Stimulated activated naive CD4-positive, alpha-beta T cell (primary cell): ENCODE data around the gene INTS6L.
"Not testable (repeated sequence)": the region's sequence is repeated elsewhere in the genome, so short reads cannot be mapped to it uniquely, and the experiment has no call there.

Experiments used
- DNase-seq, 6 experiments: peaks; one replicate each; lab custom pipeline; 2025; lab: John Stamatoyannopoulos, UW

Gene INTS6L

DNA sequence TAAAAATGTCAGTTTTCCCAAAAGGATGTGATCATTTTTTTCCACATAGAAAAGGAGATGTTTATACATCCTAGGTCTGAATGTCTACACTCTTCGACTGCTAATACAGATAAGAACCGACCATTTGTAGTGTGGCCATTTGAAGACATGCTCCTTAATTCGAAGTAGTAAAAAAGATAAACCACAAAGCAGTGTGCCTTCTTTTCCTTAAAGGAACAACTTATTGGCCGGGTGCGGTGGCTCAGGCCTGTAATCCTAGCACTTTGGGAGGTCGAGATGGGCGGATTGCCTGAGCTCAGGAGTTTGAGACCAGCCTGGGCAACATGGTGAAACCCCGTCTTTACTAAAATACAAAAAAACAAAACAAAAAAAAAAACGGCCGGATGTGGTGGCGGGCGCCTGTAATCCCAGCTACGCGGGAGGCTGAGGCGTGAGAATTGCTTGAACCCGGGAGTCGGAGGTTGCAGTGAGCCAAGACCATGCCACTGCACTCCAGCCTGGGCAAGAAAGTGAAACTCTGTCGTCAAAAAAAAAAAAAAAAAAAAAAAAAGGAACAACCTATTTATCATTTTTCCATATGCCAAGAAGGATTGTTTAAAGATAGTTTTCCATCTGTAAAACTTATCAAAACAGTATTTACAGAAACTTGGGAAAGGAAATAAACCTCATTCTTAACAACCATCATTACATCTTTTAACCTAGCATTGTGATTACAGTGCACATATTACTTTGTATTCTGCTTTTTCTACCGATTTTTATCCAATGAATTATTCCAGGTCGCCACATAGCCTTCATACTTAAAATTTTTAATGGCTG lies 2.6 kb downstream of the INTS6L start:
- DNase-seq: no peak

DNA sequence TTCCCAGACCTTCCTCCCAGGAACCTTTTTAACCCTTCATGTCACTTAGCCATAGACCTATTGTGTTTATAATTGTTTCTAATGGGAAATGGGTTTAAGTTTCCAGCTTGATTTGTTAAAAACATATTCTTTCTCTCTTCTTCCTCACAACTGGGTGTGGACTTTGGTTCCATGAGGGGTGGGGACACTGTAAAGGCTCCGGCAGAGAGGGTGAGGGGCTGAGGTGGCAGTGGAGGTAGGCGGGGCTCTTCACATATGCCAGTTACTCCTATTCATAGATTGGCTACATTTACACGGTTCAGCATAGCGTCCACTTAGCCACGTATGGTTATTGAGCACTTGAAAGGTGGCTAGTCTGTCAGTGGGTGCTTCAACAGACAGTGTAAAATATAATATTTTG lies 7.8 kb downstream of the INTS6L start:
- no peak for DNase-seq

DNA sequence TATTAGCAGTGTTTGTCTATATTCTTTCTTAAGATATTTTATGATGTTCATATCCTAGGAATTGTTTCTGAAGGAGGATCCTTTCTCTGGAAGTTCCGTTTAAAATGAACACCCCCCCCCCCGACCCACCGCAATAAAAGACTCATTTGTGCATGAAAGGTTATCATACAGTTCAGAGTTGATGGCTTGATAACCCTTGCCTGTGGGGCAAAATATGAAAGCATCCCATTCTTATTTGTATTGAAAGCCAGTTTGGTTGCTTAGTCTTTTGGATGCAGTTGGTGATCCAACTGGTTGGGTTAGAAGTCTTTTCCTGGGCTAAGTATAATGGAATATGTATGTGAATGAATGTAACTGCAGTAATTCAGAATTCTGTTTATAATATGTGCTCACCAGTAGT lies 8.3 kb downstream of the INTS6L start:
- DNase-seq: no peak

DNA sequence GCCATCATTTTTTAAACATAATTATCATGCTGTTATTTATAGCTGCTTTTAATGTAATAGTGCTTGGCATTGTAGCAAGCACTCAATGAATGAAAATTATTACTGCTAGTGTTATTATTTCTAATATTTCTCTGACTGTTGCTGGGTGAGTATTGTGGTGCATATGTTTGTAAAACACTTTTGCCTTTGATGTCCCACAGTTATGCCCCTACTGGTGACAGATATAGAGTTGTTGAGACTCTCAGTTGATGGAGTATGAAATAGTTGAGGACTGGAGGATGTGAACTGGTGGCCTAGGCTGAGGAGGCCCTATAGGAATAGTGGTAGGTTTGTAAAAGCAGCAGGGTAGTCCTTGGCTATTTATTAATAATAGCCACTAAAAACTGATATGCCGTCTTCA lies 9.6 kb downstream of the INTS6L start:
- DNase-seq: no peak

DNA sequence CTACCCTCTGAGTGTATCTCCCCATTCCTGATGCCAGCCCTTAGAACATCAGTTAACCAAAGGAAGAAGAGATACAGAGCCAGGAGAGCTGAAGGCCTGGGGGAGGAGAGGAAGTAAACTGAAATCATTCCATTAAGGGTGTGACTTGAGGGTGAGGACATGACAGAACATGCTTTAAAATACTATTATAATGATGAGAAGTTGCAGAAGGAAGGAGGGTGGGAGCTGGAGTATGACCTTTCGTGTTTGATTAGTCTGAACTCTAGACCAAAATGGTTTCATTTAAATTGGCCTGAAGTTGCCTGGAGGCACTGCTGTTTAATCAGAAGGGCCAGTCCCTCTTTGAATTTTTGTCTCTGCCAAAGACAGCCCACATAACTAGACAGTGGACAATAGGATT lies 11.4 kb downstream of the INTS6L start:
- DNase-seq: no peak

DNA sequence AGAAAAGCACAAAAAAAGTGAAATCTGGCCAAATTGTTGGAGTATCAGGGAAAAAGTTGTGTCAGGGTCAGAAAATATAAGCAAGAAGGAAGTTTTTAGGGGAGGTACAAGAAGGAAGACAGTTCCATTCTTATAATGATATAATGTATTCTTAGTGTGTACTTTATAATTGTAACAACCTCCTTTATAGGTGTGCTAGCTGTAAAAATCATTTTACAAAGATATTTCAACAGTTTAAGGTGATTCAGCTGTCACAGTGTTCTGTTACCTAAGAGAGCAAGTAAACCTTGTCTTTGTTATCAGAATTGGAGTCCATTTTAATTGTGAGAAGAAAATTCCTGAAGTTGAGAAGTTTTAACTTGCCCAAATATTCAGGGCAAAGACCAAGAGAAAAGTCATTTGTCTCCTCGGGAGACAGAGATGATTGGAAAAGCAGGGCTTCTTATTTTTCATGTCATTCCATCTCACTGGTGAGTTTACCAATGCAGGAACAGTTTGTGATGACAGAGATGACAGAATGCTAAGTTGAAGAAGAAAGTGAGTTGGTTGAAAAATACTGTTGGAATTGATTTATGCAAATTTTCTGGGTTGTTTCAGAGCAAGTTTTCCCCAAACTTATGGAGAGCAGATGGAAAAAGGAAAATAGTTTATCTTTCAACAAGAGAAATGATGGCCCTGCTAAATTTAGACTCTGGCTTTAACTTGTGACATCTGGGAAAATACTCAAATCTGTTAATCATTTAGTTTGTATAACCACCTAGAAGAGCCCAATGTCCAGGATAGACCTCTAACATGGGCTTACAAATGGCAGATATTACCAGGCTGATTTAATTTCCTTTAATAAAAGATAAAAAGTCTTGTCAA lies 14.8 kb downstream of the INTS6L start:
- DNase-seq: no peak

DNA sequence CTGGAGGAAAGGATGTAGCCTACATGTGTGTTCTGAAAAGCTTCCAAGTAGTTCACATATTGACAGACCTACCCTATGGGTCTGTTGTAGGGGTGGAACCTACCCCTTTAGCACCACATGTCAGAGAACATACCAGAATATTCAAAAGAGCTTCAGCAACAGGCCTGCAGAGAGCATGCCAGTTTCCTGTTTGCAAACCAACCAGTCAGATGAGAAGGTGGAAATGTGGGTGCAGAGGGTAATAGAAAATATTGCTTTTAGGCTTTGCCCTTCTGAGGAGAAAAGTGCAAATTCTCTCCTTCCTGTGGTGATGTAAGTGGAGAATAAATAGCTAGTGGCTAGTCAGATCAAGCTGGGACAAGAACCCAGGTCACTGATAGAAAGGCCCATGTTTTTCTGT lies 16.4 kb downstream of the INTS6L start:
- peak in 3 of 6 experiments; percentile 2 to 30 (median 13) for DNase-seq

DNA sequence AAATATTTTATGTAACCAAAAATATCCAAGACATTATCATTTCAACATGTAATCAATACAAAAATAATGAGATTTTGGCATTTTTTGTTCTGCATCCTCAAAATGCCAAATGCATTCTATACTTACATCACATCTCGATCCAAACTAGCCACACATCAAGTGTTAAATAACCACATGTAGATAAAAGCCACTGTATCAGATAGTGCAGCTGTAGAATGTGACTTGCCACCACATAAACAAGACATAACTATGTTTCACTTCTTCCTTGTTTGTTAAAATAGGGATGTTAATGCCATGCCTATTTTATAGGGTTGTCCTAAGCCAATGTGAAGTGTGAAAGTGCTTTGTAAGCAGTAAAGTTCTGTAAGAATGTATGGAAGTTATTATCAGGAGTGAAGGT lies 20.9 kb downstream of the INTS6L start:
- no peak for DNase-seq

DNA sequence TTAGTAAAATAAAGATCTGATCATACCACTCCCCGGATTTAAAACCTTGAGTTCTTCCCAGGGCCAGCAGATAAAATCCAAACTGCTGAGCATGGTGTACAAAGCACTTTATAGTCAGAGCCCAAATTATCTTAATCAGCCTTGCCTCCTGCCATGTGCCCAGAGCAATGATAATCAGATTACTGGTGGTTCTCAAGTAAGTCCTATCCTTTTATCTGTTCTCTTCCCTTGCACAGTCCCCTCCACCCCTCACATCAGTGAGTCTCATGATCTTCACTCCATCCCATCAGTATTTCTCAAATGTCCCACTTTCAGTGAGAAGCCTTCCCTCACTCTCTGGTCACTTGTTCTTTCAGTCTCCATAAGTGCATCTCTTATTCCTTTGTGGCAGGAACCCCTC lies 22.7 kb downstream of the INTS6L start:
- DNase-seq: no peak

DNA sequence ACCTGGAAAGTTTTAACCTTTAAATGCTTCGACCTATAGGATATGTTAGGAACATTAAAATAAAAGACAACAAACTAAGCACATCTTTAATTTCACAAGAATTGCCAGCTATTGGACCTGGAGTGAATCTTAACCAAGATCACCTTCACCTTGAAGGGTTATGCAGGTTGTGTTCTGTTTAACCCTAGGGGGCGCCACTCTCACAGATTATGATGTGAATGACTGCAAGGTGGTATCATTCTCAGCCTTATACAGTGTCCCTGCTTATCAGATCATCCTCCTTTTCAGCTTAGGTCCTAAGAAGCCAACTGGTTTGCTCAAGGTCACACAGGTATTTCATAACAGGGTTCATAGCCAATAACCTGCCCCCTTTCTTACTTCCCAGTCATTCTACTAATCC lies 23.5 kb downstream of the INTS6L start:
- peak in 4 of 6 experiments; percentile 5 to 28 (median 22) for DNase-seq

DNA sequence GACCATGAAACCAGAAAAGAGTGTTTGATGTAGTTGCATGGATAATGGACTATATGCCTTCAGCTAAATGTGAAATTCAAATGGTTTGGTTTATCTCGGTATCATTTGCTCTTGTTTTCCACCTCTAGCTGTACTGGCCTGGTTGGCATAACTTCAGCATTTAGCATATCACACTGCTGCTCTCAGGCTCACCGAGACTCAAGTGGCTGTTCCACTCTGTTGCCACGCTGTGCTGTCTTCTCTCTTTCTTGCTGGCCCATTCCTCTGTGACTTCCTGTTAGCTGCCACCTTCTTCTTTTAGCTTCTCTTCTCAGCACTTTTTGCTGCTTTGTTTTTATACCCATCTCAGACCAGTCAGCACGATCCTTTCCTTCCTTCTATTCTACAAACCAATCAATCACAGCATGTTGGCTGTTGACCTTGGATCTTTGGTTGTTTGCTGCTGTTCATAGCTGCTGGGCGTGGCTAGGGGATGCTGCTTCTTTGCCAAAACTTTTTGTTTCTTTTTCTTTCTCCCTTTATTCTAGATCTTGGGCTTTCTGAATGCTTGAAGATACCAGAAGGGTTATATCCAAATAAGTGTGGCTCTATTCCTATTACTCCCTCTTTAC lies 24.0 kb downstream of the INTS6L start:
- no peak for DNase-seq

DNA sequence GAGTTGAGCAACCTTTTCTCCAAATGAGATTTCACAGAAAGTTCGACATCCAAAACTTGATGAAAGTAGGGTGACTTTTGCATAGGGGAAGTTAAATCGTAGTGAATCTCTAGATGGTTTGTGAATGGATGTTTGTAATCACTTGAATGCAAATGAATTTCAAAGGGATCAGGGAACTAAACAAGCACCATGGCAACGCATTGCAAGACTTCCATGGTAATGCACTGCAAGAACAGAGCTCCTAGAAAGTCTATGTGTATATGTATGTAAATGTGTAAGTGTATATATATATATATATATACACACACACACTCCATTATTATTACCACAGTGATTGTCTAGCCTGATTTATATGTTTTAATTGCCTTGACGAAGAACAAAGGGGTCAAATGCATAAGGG lies 27.3 kb downstream of the INTS6L start:
- no peak for DNase-seq

DNA sequence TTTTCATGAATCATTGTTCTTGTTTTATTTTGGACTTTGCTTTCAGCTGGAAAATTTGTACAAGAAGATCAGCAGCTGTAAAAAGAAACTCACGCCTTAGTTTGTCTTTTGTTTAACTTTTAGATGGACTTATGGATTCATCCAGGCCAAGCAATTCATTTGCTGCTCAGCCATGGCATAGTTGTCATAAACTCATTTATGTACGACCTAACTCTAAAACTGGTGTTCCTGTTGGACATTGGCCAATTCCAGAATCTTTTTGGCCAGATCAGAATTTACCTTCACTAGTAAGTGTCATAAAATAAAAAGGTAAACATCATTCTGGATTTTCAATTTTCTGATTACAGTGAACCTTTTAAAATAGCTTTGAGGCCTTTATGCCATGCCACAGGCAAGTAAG lies 29.1 kb downstream of the INTS6L start:
- DNase-seq: no peak

DNA sequence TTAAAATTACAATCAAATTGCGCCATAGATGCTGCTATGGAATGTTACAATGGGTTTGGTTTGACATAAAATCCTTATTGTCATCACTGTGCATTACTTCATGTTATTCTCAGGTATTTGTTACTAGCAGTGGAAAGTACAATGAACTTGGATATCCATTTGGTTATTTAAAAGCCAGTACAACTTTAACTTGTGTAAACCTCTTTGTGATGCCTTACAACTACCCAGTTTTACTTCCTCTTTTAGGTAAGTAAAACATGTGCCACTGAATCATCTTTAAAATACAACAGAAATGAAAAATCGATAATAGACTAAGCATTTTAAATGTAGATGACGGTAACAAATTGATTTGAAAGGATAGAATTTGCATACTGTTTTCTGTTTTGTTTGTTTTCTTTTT lies 35.6 kb downstream of the INTS6L start:
- DNase-seq: no peak

DNA sequence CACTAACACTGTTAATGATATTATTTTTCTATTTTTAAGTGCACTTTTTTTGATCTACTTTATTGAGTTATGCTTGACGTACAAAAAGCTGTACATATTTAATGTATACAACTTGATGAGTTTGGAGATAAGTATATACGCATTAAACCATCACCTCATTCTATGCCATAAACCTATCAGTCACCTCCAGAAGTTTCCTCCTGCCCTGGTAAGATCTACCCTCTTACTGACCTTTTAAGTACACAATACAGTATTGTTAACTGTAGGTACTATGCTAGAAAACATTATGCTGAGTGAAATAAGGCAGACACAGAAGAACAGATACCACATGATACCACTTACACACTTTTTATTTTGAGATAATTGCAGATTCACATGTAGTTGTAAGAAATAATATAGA lies 36.9 kb downstream of the INTS6L start:
- no peak for DNase-seq

DNA sequence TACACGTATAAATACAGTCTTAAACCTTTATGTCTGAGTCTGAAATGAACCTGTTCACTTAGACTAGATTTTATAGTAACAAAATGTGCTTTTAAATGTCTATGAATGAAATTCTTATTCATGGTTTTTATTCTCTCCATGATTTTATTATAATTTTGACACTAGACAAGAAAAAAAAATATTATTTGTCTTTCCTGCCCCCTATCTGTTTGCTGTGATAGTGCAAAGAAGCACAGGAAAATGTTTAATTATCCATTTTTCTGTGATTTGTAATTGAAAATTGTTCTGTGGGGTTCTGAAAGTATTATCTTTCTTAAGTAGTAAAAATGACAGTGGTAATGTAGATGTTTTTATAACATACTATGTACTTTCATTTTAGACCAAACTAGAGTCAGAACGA lies 52.0 kb downstream of the INTS6L start:
- DNase-seq: peak in 2 of 6 experiments; percentile 4 to 5

DNA sequence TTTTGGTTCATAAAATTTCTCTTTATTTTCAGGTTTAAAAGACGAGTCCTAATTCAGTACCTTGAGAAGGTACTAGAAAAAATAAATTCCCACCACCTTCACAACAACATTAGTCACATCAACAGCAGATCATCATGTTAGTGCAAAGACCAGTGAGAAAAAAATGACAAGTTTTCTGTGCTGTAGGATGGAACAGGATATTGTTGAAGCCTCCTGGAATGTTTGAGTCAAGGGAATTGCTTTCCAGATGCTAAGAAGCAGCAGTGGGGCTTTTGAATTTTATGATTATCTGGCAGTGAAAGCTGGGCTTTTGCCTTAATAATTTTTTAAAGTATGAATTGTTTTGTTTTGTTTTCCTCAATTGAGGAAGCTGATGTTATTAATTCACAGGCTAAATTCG lies 61.0 kb downstream of the INTS6L start:
- DNase-seq: no peak

DNA sequence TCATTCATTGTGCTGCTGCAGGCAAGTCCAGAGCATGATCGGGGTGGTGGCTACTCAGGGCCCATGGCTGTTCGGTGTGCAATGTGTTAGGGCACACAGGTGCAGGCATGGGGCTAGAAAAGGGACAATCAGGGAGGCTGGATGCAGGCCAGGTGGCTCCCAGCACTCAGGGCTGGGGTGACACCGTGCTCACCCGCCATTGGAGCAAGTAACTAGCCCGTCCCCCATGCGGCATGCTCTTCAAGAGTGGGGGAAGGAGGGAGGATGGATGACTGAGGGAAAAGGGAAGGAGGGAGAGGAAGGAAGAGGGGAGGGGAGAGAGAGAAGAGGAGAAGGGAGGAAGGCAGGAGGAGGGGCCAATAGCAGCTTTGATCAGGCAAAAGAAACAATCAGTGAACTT lies 64.7 kb downstream of the INTS6L start:
- no peak for DNase-seq

DNA sequence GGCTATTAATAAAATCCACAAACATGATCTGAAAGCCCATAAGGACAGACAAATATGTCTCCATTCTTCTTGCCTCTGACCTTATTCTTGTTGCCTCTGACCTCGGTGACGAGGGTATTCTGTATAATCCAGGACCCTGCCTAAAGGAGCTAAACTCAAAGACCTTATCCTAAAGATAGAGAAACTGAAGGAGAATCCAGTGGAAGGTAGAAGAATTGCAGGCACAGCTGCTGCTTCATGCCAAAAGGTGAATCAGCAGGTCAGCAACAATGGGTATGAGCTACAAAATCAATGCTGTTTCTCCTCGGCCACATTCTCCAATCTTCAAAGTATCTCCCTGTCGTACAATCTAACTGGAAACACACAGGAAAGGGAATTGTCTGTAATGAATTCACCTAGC lies 71.4 kb downstream of the INTS6L start:
- DNase-seq: no peak

DNA sequence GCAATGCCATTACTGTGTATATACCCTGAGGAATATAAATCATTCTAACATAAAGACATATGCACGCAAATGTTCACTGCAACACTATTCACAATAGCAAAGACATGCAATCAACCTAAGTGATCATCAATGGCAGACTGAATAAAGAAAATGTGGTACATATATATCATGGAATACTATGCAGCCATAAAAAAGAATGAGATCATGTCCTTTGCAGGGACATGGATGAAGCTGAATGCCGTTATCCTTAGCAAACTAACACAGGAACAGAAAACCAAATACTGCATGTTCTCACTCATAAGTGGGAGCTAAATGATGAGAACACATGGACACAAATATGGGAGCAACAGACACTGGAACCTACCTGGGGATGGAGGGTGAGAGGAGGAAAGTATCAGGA lies 73.6 kb downstream of the INTS6L start:
- not testable (repeated sequence) for DNase-seq

DNA sequence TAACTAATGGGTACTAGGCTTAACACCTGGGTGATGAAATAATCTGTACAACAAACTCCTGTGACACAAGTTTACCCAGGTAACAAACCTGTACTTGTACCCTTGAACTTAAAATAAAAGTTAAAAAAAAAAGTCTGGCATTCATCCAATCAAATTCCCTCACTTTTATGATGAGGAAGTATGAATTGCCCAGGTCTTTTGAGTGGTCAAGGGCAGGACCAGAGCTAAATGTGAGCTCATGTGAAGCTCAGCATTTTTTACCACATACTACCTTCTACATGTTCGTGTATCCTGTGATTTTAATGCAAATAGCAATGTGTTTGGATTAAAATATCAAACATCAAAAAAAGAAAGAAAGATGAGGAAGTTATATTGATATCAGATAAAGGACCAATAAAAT lies 74.0 kb downstream of the INTS6L start:
- DNase-seq: not testable (repeated sequence)

DNA sequence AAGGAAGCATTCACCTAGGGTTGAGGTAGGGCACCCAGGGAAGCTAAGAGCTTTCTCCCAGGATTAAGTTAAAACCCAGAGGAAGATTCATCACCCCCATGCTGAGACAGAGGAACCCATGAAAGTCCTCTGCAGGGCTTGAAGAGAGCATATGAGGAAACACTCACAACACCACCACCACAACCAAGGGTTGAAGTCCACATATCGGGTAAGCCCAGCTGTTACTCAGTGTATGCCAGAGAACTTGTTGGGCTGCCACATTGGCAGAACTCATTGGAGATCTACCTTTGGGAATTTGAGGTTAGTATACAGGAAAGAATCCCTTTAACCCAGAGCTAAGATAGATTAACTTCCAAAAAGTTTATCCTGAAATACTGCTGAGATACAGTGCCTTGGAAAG lies 75.1 kb downstream of the INTS6L start:
- DNase-seq: no peak

DNA sequence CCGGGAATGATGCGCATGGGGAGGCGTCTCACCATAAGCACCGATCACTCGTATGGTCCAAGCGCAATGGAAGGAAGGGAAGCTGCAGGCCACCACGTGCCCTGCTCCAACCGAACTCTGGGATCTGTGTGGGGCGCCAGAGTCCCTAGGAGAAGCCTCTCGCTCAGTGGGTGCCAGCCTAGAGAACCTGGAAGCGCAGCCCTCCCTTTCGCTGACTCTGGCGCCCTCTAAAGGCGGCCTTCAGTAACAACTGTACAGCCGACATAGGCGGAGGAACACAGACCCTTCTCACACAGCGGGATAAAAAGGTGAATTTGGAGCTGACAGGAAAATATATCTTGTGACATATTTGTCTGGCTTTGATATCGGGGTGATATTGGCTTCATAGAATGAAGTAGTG lies 76.0 kb downstream of the INTS6L start:
- peak in 4 of 6 experiments; percentile 18 to 33 (median 23) for DNase-seq
